OCI-LY1 (cell line): ENCODE results near the gene ERP29.

Experiments
- EZH2 ChIP-seq: fragments of 200-600 bp; sonication (generic), shearing (Covaris generic); IDR thresholded peaks from 2 replicates; pipeline ENCODE4 v1.8.0; 2017; ENCODE audit warnings: borderline replicate concordance, mixed run types, mild to moderate bottlenecking, antibody characterized with exemption, low read length, moderate library complexity, mixed read lengths
- TF ChIP-seq, protein P1 (sequence below): fragments of 200-600 bp; sonication (generic), shearing (Covaris generic); IDR thresholded peaks from 2 replicates; pipeline ENCODE4 v1.5.1; 2017; ENCODE audit warnings: mild to moderate bottlenecking, antibody characterized with exemption, low read length, moderate library complexity, mixed read lengths

DNA sequence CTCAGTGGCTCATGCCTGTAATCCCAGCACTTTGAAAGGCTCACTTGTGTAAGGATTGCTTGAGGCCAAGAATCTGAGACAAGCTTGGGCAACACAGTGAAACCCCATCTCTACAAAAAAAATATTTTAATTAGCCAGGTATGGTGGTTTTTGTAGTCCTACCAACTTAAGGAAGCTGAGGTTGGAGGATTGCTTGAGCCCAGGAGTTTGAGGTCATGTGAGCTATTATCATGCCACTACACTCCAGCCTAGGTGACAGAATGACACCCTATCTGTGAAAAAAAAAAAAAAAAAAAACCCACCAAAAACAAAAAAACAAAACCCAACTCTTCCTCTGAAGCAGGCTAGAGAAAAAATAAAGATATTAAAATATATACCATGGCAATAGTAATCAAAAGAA lies 41.4 kb upstream of the ERP29 start:
- TF ChIP-seq, protein P1, sequence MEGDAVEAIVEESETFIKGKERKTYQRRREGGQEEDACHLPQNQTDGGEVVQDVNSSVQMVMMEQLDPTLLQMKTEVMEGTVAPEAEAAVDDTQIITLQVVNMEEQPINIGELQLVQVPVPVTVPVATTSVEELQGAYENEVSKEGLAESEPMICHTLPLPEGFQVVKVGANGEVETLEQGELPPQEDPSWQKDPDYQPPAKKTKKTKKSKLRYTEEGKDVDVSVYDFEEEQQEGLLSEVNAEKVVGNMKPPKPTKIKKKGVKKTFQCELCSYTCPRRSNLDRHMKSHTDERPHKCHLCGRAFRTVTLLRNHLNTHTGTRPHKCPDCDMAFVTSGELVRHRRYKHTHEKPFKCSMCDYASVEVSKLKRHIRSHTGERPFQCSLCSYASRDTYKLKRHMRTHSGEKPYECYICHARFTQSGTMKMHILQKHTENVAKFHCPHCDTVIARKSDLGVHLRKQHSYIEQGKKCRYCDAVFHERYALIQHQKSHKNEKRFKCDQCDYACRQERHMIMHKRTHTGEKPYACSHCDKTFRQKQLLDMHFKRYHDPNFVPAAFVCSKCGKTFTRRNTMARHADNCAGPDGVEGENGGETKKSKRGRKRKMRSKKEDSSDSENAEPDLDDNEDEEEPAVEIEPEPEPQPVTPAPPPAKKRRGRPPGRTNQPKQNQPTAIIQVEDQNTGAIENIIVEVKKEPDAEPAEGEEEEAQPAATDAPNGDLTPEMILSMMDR = no peak
- no peak for TF ChIP-seq EZH2
